Measurements from ENCODE around the gene MEIKIN. TPM values are rescaled to one million over a fixed set of nuclear protein-coding genes. Genes with fewer than 3 reads are reported as not detected.
"Not testable (repeated sequence)": the region's sequence is repeated elsewhere in the genome, so short reads cannot be mapped to it uniquely, and the experiment has no call there.

MEIKIN gene
- polyA plus RNA-seq, 4 donors, result 0.36 TPM; not detected in 3

DNA sequence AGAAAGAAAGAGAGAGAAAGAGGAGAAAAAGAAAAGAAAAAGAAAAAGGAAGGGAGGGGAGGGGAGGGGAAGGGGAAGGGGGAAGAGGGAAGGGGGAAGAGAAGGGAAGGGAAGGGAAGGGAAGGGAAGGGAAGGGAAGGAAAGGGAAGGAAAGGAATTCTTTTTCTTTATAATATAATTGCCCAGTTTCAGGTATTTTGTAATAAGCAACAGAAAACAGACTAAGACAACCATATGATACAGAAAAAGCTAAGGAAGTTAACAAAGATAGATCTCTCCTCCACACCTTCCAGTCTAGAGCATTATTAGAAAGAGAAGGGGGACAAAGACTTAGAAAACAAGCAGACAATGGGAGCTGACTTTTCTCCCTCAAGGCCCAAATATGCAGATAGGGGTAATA, 31.0 kb downstream of the MEIKIN start:
- no peak for DNase-seq (ENCODE audit: low read depth in 4 of 4, low spot score in 3 of 4)

DNA sequence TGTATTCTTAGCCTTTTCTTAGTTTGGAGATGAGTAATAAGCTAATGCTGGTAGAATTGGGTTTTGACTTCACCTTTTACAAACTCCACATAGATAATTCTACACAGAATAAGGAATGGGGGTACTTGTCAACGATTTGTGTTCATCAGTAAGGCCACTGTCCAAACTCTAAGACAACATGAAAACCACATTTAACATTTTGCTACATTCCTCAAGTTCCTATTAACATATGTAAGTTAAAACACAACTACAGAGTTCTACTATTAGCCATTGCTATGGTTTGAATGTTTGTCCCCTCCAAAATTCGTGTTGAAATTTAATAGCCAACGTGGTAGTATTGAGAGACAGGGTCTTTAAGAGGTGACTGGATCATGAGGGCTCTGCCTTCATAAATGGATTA, 31.9 kb downstream of the MEIKIN start:
- DNase-seq (ENCODE audit: low read depth in 4 of 4, low spot score in 3 of 4), result no peak

DNA sequence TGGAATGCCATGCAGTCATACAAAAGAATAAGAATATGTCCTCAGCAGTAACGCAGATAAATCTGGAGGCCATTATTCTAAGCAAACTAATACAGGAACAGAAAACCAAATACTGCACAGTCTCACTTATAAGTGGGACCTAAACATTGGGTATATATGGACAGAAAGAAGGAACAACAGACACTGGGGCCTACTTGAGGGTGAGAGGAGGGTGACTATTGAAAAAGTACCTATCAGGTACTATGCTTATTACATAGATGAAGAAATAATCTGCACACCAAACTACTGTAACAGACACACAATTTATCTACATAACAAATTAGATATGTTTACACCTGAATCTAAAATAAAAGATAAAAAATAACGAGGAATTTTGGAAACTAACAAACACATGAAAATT, 38.8 kb downstream of the MEIKIN start:
- no peak for DNase-seq (ENCODE audit: low read depth in 4 of 4, low spot score in 3 of 4)

DNA sequence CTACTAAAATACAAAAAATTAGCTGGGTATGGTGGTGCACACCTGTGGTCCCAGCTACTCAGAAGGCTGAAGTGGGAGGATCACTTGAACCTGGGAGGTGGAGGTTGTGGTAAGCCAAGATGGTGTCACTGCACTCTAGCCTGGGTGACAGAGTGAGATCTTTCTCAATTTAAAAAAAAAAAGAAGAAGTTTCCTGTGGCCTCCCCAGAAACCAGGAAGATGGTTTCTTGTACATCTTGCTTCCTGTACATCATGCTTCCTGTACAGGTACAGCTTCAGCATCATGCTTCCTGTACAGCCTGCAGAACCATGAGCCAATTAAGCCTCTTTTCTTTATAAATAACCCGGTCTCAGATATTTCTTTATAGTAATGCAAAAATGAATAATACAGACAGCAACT, 43.2 kb downstream of the MEIKIN start:
- DNase-seq (ENCODE audit: low read depth in 4 of 4, low spot score in 3 of 4), result not testable (repeated sequence)

DNA sequence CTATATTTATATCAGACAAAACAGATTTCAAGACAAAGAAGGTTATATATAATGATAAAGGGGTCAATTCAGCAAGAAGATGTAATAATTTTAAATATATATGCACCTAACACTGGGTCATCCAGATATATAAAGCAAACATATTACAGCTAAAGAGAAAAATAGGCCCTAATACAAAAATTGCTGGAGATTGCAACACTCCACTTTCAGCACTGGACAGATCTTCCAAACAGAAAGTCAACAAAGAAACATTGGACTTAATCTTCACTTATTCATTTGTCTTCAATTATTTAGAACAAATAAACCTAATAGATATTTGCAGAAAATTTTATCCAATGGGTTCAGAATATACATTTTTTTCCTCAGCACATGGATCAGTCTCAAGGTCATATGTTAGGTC, 45.8 kb downstream of the MEIKIN start:
- DNase-seq (ENCODE audit: low read depth in 4 of 4, low spot score in 3 of 4), result no peak

DNA sequence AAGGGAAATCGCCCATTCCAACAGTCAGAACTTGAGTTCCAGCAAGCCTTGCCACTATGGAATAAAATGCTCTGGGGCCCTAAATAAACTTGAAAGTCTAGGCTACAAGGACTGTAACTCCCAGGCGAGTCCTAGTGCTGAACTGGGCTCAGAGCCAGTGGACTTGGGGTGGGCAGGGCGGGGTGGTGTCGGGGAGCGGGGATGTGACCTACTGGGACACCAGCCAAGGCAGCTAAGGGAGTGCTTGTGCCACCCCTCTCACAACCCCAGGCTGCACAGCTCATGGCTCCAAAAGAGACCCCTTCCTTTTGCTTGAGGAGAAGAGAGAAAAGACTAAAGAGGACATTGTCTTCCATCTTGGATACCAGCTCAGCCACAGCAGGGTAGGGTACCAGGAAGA, 61.5 kb downstream of the MEIKIN start:
- no peak for DNase-seq (ENCODE audit: low read depth in 4 of 4, low spot score in 3 of 4)

DNA sequence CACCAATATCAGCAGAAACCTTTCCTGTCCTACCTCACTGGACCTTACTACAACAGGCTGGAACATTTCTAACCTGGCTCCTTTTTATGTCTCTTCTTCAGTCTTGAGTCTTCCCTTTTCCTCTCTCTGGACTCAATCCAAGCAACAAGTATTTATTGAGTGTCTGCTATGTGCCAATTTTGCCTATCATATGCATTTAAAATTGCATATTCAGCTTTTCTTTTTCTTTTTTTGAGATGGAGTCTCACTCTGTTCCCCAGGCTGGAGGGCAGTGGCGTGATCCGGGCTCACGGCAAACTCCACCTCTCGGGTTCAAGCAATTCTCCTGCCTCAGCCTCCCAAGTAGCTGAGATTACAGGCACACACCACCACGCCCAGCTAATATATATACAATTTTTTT, 65.8 kb downstream of the MEIKIN start:
- DNase-seq (ENCODE audit: low read depth in 4 of 4, low spot score in 3 of 4), result no peak

DNA sequence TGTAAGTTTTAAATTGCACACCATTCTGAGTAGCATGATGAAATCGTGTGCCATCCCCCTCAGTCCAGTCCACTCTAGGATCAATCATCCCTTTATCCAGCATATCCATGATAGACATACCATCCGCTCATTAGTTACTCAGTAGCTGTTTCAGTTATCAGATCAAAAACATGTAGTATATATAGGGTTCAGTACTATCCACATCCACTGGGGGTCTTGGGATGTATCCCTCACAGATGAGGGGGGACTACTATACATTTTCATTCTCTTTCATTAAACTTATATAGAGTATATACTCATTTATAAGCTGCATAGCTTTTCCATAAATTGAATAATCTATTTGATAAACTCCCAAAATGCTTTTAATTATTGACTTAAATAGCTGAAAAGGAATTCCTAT, 67.6 kb downstream of the MEIKIN start:
- DNase-seq (ENCODE audit: low read depth in 4 of 4, low spot score in 3 of 4), result no peak

DNA sequence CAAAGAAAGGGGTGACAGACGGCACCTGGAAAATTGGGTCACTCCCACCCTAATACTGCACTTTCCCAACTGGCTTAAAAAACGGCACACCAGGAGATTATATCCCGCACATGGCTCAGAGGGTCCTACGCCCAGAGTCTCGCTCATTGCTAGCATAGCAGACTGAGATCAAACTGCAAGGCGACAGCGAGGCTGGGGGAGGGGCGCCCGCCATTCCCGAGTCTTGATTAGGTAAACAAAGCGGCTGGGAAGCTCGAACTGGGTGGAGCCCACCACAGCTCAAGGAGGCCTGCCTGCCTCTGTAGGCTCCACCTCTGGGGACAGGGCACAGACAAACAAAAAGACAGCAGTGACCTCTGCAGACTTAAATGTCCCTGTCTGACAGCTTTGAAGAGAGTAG, 74.2 kb downstream of the MEIKIN start:
- not testable (repeated sequence) for DNase-seq (ENCODE audit: low read depth in 4 of 4, low spot score in 3 of 4)

DNA sequence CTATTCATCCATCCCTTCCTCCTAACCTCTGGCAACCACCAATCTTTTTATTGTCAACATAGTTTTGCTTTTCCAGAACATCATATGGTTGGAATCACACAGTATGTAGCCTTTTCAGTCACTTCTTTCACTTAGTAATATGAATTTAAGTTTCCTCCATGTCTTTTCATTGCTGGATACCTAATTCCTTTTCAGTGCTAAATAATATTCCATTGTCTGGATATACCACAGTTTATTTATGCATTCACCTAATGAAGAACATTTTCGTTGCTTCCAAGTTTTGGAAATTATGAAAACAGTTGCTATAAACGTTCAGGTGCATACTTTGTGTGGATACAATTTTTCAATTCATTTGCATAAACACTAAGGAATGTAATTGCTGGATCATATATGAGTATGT, 77.9 kb downstream of the MEIKIN start:
- DNase-seq (ENCODE audit: low read depth in 4 of 4, low spot score in 3 of 4), result no peak

DNA sequence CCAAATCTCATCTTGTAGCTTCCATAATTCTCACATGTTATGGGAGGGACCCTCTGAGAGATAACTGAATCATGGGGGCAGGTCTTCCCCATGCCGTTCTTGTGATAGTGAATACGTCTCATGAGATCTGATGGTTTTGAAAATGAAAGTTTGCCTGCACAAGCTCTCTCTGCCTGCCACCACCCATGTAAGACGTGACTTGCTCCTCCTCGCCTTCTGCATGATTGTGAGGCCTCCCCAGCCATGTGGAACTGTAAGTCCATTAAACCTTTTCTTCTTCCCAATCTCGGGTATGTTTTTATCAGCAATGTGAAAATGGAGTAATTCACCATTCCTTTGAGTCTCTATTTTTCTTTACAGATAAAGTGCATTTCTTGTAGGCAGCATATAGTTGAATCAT, 81.8 kb downstream of the MEIKIN start:
- DNase-seq (ENCODE audit: low read depth in 4 of 4, low spot score in 3 of 4), result no peak

DNA sequence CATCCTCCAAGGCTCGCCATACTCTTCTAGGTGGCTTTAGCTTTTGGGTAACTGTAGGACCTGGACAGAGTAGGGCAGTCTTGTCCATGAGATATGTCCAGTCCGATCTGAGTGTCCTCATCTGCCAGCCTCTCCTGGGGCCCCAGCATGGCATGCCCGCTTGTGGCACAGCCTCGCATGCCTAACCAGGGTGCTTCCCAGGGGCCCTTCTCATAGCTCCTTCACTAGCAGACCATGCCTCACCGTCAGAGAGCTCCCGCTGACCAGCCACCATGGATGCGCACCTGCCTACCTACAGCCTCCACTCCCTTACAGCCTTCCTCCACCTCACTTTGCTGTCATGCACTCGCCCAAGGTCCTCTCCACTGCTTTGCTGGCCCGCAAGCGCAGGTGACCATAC, 88.1 kb downstream of the MEIKIN start:
- DNase-seq (ENCODE audit: low read depth in 4 of 4, low spot score in 3 of 4), result no peak

DNA sequence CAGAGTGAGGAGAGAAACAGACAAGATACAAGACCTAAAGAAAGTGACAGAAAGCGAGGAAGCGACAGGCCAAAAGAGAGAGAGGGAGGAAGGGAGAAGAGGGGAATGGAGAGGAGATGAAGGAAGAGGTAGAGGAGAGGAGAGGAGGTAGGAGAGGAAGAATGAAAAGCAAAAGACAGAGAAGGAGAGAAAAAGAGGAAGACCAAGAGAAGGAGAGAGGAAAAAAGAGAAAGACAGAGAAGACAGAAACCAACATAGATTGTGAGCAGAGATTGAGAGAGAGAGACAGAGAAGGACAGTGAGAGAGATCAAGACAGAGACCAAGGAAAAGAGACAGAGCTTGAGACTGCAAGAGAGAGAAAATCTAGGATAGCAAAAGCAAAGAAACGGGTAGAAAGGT, 90.0 kb downstream of the MEIKIN start:
- DNase-seq (ENCODE audit: low read depth in 4 of 4, low spot score in 3 of 4), result no peak

DNA sequence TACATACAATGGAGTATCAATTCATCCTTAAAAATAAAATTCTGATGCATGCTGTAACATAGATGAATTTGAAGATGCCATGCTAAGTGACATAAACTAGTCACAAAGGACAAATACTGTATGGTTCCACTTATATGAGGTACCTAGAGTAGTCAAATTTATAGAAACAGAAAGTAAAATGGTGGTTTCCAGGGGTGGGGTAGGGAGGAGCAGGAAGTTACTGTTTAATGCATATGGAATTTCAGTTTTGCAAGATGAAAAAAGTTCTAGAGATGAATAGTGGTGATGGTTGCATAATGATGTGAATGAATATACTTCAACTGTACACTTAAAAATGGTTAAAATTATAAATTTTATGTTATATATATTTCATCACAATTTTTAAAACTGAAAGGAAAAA, 91.3 kb downstream of the MEIKIN start:
- DNase-seq (ENCODE audit: low read depth in 4 of 4, low spot score in 3 of 4), result no peak

DNA sequence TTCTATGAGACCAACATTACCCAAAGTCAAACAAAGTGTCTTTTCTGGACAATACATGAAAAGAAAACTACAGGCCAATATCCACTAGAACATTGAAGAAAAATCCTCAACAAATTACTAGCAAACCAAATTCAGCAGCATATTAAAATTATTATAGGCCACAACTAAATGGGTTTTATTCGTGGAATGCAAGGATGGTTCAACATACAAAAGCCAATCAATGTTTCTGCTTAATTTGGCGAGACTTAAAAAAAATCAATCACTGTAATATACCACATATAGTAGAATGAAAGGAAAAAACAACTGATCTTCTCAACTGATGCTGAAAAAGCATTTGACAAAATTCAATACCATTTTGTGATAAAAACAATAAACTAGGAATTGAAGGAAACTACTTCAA, 96.8 kb downstream of the MEIKIN start:
- no peak for DNase-seq (ENCODE audit: low read depth in 4 of 4, low spot score in 3 of 4)

DNA sequence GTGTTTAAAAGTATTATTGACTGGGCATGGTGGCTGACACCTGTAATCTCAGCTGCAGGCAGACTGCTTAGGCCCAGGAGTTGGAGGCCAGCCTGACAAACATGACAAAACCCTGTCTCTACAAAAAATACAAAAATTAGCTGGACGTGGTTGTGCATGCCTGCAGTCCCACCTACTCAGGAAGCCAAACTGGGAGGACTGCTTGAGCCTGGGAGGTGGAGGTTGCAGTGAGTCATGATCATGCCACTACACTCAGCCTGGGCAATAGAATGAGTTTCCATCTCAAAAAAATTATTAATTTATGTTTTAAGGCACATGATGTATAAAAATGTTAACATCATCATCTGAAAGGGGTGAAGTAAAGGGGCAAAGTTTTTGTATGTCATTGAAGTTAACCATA, 98.9 kb downstream of the MEIKIN start:
- no peak for DNase-seq (ENCODE audit: low read depth in 4 of 4, low spot score in 3 of 4)

DNA sequence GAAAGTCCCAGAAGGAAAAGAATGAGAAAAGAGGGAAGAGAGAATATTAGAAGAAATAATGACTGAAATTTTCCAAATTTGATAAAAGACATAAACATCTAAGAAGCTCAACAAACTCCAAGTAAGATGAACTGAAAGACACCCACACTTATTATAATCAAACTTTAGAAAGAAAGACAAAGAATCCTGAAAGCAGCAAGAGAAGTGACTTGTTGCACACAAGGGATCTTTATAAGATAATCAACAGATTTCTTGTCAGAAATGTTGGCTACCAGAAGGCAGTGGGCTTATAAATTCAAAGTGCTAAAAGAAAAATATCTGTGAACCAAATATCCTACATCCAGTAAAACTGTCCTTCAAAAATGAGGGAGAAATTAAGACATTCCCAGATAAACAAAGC, 99.6 kb downstream of the MEIKIN start:
- DNase-seq (ENCODE audit: low read depth in 4 of 4, low spot score in 3 of 4), result no peak

DNA sequence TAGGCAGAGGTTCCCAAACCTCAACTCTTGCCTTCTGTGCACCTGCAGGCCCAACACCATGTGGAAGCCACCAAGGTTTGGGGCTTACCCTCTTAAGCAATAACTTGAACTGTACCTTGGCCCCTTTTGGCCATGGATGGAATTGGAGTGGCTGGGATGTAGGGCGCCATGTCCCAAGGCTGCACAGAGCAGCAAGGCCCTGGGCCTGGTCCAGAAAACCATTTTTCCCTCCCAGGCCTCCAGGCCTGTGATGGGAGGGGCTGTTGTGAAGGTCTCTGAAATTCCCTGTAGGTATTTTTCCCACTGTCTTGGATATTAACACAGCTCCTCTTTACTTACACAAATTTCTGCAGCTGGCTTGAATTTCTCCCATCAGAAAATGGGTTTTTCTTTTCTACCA, 102.5 kb downstream of the MEIKIN start:
- not testable (repeated sequence) for DNase-seq (ENCODE audit: low read depth in 4 of 4, low spot score in 3 of 4)

DNA sequence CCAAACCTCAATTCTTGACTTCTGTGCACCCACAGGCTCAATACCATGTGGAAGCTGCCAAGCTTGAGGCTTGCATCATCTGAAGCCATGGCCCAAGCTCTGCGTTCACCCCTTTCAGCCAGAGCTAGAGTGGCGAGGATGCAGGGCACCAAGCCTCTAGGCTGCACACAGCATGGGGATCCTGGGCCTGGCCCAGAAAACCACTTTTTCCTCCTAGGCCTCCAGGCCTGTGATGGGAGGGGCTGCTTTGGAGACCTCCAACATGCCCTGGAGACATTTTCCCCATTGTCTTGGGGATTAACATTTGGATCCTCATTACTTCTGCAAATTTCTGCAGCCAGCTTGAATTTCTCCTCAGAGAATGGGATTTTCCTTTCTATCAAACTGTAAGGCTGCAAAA, 112.8 kb downstream of the MEIKIN start:
- not testable (repeated sequence) for DNase-seq (ENCODE audit: low read depth in 4 of 4, low spot score in 3 of 4)

DNA sequence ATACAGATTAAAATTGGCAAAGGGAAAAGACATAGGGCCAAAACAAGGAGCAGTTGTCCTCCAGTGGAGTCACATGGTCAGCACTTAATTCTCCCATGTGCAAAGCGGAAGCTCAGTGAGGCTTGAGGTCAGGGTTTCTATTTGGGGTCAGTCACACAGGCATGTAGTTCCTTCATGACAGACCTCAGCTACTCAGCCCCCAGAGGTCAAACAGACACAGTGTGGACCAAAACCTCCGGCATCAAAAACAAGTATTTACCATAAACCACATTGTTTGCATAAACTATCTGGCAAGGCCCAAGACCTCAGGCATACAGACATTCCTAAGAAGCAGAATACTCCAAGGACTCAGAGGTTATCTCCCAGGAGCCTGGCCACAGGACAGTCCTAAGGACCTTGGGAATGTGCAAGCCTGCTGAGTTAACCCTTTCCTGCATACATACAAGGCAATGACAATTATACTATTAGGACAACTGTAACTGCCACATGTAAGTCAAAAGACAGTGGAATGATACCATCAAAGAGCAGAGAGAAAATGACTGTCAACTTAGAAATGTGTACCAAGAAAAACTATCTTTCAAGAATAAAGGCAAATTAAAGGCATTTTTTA, 120.0 kb downstream of the MEIKIN start:
- DNase-seq (ENCODE audit: low read depth in 4 of 4, low spot score in 3 of 4), result no peak

DNA sequence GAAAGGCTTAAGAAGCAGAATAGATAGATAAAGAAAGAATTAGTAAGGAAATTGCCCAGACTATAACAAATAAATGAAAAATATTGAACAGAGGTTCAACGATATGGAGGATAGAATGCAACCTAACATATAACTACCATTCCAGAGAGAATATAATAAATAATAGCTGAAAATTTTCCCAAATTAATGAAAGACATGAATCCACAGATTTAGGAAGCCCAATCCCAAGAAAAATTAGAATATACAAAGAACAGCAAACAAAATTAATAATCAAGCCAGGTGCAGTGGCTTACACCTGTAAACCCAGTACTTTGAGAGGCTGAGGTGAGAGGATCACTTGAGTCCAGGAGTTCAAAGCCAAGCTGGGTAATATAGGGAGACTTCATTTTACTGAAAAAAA, 120.8 kb downstream of the MEIKIN start:
- DNase-seq (ENCODE audit: low read depth in 4 of 4, low spot score in 3 of 4), result no peak

DNA sequence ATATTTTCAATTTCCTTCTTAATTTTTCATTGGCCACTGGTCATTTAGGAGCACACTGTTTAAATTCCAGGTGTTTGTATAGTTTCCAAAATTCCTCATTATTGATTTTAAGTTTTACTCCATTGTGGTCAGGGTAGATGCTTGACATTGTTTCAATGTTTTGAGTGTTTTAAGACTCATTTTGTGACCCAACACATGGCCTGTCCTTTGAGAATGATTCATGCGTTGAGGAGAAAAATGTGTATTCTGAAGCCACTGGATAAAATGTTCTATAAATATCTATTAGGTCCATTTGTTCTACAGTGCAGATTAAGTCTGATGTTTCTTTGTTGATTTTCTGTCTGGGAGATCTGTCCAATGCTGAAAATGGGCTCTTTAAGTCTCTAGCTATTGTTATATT, 124.2 kb downstream of the MEIKIN start:
- DNase-seq (ENCODE audit: low read depth in 4 of 4, low spot score in 3 of 4), result no peak

DNA sequence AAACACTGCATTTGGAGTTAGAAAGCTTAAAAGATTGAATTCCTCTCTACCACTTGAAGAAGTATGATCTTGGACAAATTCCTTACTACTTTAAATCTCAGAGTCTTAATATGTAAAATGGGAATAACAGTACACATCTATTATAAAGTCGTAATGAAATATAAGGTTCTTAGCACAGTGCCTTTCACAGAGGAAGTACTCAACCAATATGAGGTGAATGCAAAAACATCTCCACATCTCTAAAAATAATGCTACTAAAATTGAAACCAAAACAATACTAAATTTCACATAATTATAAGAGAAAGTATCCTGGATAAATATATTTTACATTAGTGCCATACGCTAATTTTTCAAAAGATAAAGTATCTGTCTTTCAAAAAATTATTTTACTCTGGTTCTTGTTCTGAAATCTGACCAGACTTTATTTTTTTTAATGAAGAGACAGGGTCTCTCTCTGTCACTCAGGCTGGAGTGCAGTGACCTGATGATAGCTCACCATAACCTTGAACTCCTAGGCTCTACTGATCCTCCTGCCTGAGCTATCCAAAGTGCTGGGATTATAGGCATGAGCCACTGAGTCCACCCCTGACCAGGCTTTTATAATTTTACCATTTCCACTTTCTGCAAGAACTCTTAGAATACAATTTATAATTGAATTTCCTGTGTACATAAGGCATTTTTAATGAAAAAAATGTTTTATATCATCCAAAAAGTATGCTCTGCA, 127.3 kb downstream of the MEIKIN start:
- no peak for DNase-seq (ENCODE audit: low read depth in 4 of 4, low spot score in 3 of 4)
